H1 (cell line): ENCODE measurements around the gene LENG1. TPM values are rescaled to one million over a fixed set of nuclear protein-coding genes. Genes with fewer than 3 reads are reported as not detected.

Experiments
- CTCF ChIA-PET: fragments of 300-600 bp; sonication (Branson Sonifier 250); formaldehyde crosslinking; loops from one replicate; lab custom pipeline; 2021; ENCODE audit not compliant: partially characterized antibody; lab: Charles Lee
- POLR2A ChIA-PET: fragments of 300-600 bp; sonication (Branson Sonifier 250); formaldehyde crosslinking; loops from one replicate; lab custom pipeline; 2021; ENCODE audit warnings: inconsistent platforms; ENCODE audit not compliant: partially characterized antibody; lab: Charles Lee
- DNase-seq, 2 experiments: peaks; one replicate each; pipeline versions ENCODE4 v3.0.0 to v3.0.0-alpha.2; 2010 to 2022; ENCODE audit warnings: low spot score in 2 of 2, low read depth in 1 of 2, mixed read lengths in 1 of 2
- FAIRE-seq: peaks from 2 replicates; lab custom pipeline; 2011; peaks lifted over from hg19 to GRCh38; lab: Jason Lieb, UNC
- H2AFZ ChIP-seq: 2 replicates; pipeline ENCODE4 v1.8.1; 2012; ENCODE audit warnings: low read length, inconsistent platforms
- H2AK5ac ChIP-seq: 2 replicates; pipeline ENCODE4 v1.6.1; 2013; ENCODE audit warnings: low read depth, low read length
- H2BK120ac ChIP-seq: replicated peaks from 2 replicates; pipeline ENCODE3; 2013; ENCODE audit warnings: low read depth, low read length, inconsistent platforms
- H2BK12ac ChIP-seq: 2 replicates; pipeline ENCODE4 v1.6.1; 2013; ENCODE audit warnings: low read depth, low read length
- H2BK15ac ChIP-seq: 2 replicates; pipeline ENCODE4 v1.6.1; 2013; ENCODE audit warnings: low read length
- H2BK20ac ChIP-seq: 2 replicates; pipeline ENCODE4 v1.6.1; 2013; ENCODE audit warnings: low read length
- H2BK5ac ChIP-seq: 2 replicates; pipeline ENCODE4 v1.6.1; 2013; ENCODE audit warnings: low read depth, low read length
- H3K14ac ChIP-seq: 2 replicates; pipeline ENCODE4 v1.6.1; 2013; ENCODE audit warnings: inconsistent platforms; ENCODE audit not compliant: insufficient read length
- H3K18ac ChIP-seq: 2 replicates; pipeline ENCODE4 v1.6.1; 2013; ENCODE audit warnings: low read length; ENCODE audit errors: extremely low read depth
- H3K23ac ChIP-seq: 2 replicates; pipeline ENCODE4 v1.6.1; 2013; ENCODE audit warnings: inconsistent platforms; ENCODE audit not compliant: insufficient read length
- H3K23me2 ChIP-seq: 2 replicates; pipeline ENCODE4 v1.6.1; 2013; ENCODE audit warnings: low read depth, low read length
- H3K27ac ChIP-seq: 2 replicates; pipeline ENCODE4 v1.6.1; 2011; ENCODE audit warnings: low read depth, low read length, inconsistent platforms
- H3K27me3 ChIP-seq, 4 experiments: replicated peaks in 1 of 4; 1 replicate in 1 of 4; 2 replicates in 3 of 4; pipeline versions ENCODE4 v1.6.1 to v1.8.1; 2011 to 2013; ENCODE audit warnings: low read length in 3 of 4, mild to moderate bottlenecking in 3 of 4, inconsistent platforms in 2 of 4, mixed read lengths in 2 of 4, moderate library complexity in 1 of 4; ENCODE audit not compliant: control insufficient read depth in 3 of 4, insufficient read depth in 3 of 4; ENCODE audit errors: extremely low read depth in 1 of 4
- H3K36me3 ChIP-seq, 4 experiments: 2 replicates each; pipeline versions ENCODE4 v1.6.1 to v1.8.1; 2011 to 2013; ENCODE audit warnings: mild to moderate bottlenecking in 4 of 4, low read length in 3 of 4, moderate library complexity in 2 of 4, control low read depth in 1 of 4, inconsistent platforms in 1 of 4; ENCODE audit not compliant: insufficient read depth in 4 of 4, control insufficient read depth in 2 of 4
- H3K4ac ChIP-seq: replicated peaks from 2 replicates; pipeline ENCODE3; 2013; ENCODE audit warnings: low read length, low read depth, mixed read lengths, inconsistent platforms; ENCODE audit not compliant: insufficient read length
- H3K4me1 ChIP-seq, 4 experiments: replicated peaks in 1 of 4; 1 replicate in 1 of 4; 2 replicates in 3 of 4; pipeline versions ENCODE4 v1.6.1 to v1.8.1; 2011 to 2013; ENCODE audit warnings: low read length in 3 of 4, inconsistent platforms in 2 of 4, mixed read lengths in 1 of 4; ENCODE audit not compliant: insufficient read depth in 4 of 4, control insufficient read depth in 3 of 4
- H3K4me2 ChIP-seq, 2 experiments: 2 replicates each; pipeline versions ENCODE4 v1.6.1 to v1.8.1; 2011 to 2013; ENCODE audit warnings: low read depth in 2 of 2, low read length in 2 of 2, control low read depth in 1 of 2, inconsistent platforms in 1 of 2, mild to moderate bottlenecking in 1 of 2; ENCODE audit not compliant: insufficient read depth in 1 of 2
- H3K4me3 ChIP-seq, 4 experiments: fragments of 200-600, 300-600 bp in 1 of 4; sonication (generic), shearing (Covaris generic), sonication (Bioruptor Twin) in 1 of 4; 2 replicates each; pipeline versions ENCODE4 v1.5.1 to v1.8.1; 2011 to 2016; ENCODE audit warnings: low read length in 4 of 4, low read depth in 3 of 4, control low read depth in 2 of 4, inconsistent platforms in 2 of 4, mild to moderate bottlenecking in 2 of 4, mixed read lengths in 1 of 4, moderate library complexity in 1 of 4; ENCODE audit not compliant: insufficient read depth in 2 of 4; ENCODE audit errors: extremely low read depth in 1 of 4
- H3K56ac ChIP-seq: replicated peaks from 2 replicates; pipeline ENCODE3; 2013; ENCODE audit warnings: low read depth, mild to moderate bottlenecking, mixed read lengths, low read length, inconsistent platforms; ENCODE audit not compliant: insufficient read length
- H3K79me1 ChIP-seq: 2 replicates; pipeline ENCODE4 v1.6.1; 2013; ENCODE audit warnings: low read depth, low read length, control low read depth
- H3K79me2 ChIP-seq, 2 experiments: 2 replicates each; pipeline versions ENCODE4 v1.6.1 to v1.8.1; 2012 to 2013; ENCODE audit warnings: low read length in 2 of 2, mild to moderate bottlenecking in 2 of 2, inconsistent platforms in 1 of 2; ENCODE audit not compliant: insufficient read depth in 2 of 2, control insufficient read depth in 1 of 2
- H3K9ac ChIP-seq, 4 experiments: replicated peaks in 1 of 4; 1 replicate in 1 of 4; 2 replicates in 3 of 4; pipeline versions ENCODE4 v1.6.1 to v1.8.1; 2011 to 2013; ENCODE audit warnings: low read depth in 3 of 4, low read length in 3 of 4, control low read depth in 2 of 4, mild to moderate bottlenecking in 2 of 4, moderate library complexity in 2 of 4, inconsistent platforms in 1 of 4; ENCODE audit errors: extremely low read depth in 1 of 4
- H3K9me3 ChIP-seq, 2 experiments: 2 replicates each; pipeline versions ENCODE4 v1.6.1 to v1.8.1; 2012 to 2013; ENCODE audit warnings: mild to moderate bottlenecking in 2 of 2, moderate library complexity in 2 of 2, control low read depth in 1 of 2, inconsistent platforms in 1 of 2, low read depth in 1 of 2, low read length in 1 of 2, mixed read lengths in 1 of 2; ENCODE audit not compliant: insufficient read depth in 2 of 2
- H4K20me1 ChIP-seq, 2 experiments: replicated peaks in 1 of 2; 2 replicates each; pipeline versions ENCODE3 to v1.8.1; 2011 to 2013; ENCODE audit warnings: inconsistent platforms in 2 of 2, low read length in 2 of 2, mild to moderate bottlenecking in 1 of 2; ENCODE audit not compliant: insufficient read depth in 2 of 2, control insufficient read depth in 1 of 2
- H4K5ac ChIP-seq: 2 replicates; pipeline ENCODE4 v1.6.1; 2013; ENCODE audit warnings: low read length, low read depth, mixed read lengths, inconsistent platforms; ENCODE audit not compliant: insufficient read length
- H4K8ac ChIP-seq: 2 replicates; pipeline ENCODE4 v1.8.0; 2013; ENCODE audit warnings: mild to moderate bottlenecking, moderate library complexity, low read length, inconsistent platforms; ENCODE audit not compliant: insufficient read depth; ENCODE audit errors: extremely low read depth
- H4K91ac ChIP-seq: replicated peaks from 2 replicates; pipeline ENCODE3; 2013; ENCODE audit warnings: low read length, mixed read lengths, inconsistent platforms; ENCODE audit not compliant: insufficient read length
- BACH1 ChIP-seq: IDR thresholded peaks from 2 replicates; pipeline ENCODE4 v1.6.1; 2012; ENCODE audit warnings: low read length, improper control_type of control experiment
- CBX5 ChIP-seq: fragments of 300-800, 300-1000 bp; sonication (generic); IDR thresholded peaks from 2 replicates; pipeline ENCODE4 v1.7.1; 2016; ENCODE audit warnings: antibody characterized with exemption, low read length, low read depth
- RNF2 ChIP-seq: fragments of 200-900, 300-1000 bp; sonication (generic); IDR thresholded peaks from 2 replicates; pipeline ENCODE4 v1.7.1; 2016; ENCODE audit warnings: borderline replicate concordance, low read depth, mild to moderate bottlenecking, antibody characterized with exemption, low read length; ENCODE audit not compliant: poor library complexity, severe bottlenecking; ENCODE audit errors: missing control alignments
- SIRT6 ChIP-seq: IDR thresholded peaks from one replicate; pipeline ENCODE4 v1.7.1; 2012; ENCODE audit warnings: low read length, inconsistent platforms
- WGBS, 2 experiments: shearing (Covaris generic) in 1 of 2; methylation state at CpG; one replicate each; pipeline versions ENCODE4 v1.1.6 to v1.1.7; 2013 to 2015; ENCODE audit warnings: low lambda C conversion rate in 2 of 2, mixed read lengths in 2 of 2, inconsistent platforms in 1 of 2, low coverage in 1 of 2, missing lambda C conversion rate in 1 of 2; ENCODE audit not compliant: insufficient replicate concordance in 2 of 2, insufficient coverage in 1 of 2, insufficient read length in 1 of 2; ENCODE audit errors: extremely low coverage in 1 of 2, missing lambda C conversion rate in 1 of 2; 5-methylcytosine and 5-hydroxymethylcytosine counted together
- polyA plus RNA-seq, 7 experiments: library from polyadenylated mRNA; depleted of rRNA in 3 of 7; stranded (reverse) in 5 of 7; unstranded in 2 of 7; fragments of >200 nt in 5 of 7; fragments of 200-250 nt in 2 of 7; gene quantifications; 1 replicate in 5 of 7; 2 replicates in 1 of 7; 4 replicates in 1 of 7; pipeline versions ENCODE4 v1.2.1 to v1.2.3, GENCODE V29; 2011 to 2013; ENCODE audit warnings: missing spikeins in 2 of 7, mixed read lengths in 2 of 7
- total RNA-seq: library from RNA; stranded (reverse); fragmentation: NEBNext Ultra II Directional; extraction: Animal tissue kit (Norgen Biotek cat#: 25700); gene quantifications from 2 replicates; pipeline ENCODE4 v1.2.1, GENCODE V29; 2021

The LENG1 gene
- total and polyA plus RNA-seq, 2 of the 8 experiments (the other 6 are each of a cell fraction or from before 2014, with no cell fraction given) = 1.2 to 4.4 TPM

DNA sequence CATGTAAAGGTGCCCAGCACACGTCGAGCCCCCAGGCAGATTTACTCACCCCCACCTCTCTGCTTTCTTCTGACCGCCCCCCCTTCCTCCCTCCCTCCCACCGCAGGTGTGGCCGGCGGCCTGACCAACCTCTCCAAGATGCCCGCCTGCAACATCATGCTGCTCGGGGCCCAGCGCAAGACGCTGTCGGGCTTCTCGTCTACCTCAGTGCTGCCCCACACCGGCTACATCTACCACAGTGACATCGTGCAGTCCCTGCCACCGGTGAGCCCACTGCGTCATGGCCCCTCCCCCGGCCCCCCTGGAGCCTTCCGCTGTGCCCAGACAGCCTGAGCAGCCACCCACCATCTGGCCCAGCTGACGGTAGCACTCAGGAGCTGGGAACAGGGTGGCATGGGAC lies 35.1 kb downstream of the LENG1 start:
- H4K5ac ChIP-seq = no peak overlapping the region
- no peak for TF ChIP-seq BACH1
- TF ChIP-seq RNF2 = no peak
- no peak for TF ChIP-seq SIRT6
- TF ChIP-seq CBX5 = no peak

More for the DNA sequence above, 35.1 kb downstream of the LENG1 start:
- POLR2A ChIA-PET = interaction anchor here (0.6 to 5.0 kb wide), 9 partner anchors 9 to 189 kb away, joined by 3 to 40 read pairs (median 4); partner anchors contain the start of genes CNOT3, LENG1, PRPF31 and TFPT
- Histone ChIP-seq H3K4me2 (no peak overlapping the region), H3K79me2 (no peaks in the 10 kb centered on the region), H2BK20ac (no peak overlapping the region), H4K20me1 (peaks cover 0 to 10% of the 10 kb centered on the region in 2 experiments), H3K14ac (no peak overlapping the region), H3K23me2 (no peaks in the 10 kb centered on the region), H2BK15ac (no peak overlapping the region), H3K36me3 (peaks cover 22 to 75% (median 50%) of the 10 kb centered on the region in 4 experiments), H3K9me3 (no peaks in the 10 kb centered on the region), H4K8ac (no peak overlapping the region), H2BK120ac (no peak overlapping the region), H3K56ac (no peak overlapping the region), H4K91ac (no peak overlapping the region), H3K79me1 (peaks cover 3% of the 10 kb centered on the region; the same call in 1 of the 2 replicates), H3K27me3 (no peaks in the 10 kb centered on the region), H3K9ac (no peak overlapping the region), H2AK5ac (no peak overlapping the region), H3K23ac (no peak overlapping the region), H2BK5ac (no peak overlapping the region), H3K4ac (no peak overlapping the region), H3K27ac (no peak overlapping the region), H2AFZ (no peak overlapping the region), H3K4me1 (no peaks in the 10 kb centered on the region), H2BK12ac (no peak overlapping the region), H3K4me3 (no peak overlapping the region), H3K18ac (no peak overlapping the region)
- CTCF ChIA-PET = no interaction called here
- DNase-seq = no peak
- WGBS, 2 experiments = 99% methylated on average over 14 of the region's 19 CpGs; no CpG with 5 or more reads in 1 of the 2 experiments
- FAIRE-seq = no peak
